Measurements from ENCODE around the gene ST7.

DNA sequence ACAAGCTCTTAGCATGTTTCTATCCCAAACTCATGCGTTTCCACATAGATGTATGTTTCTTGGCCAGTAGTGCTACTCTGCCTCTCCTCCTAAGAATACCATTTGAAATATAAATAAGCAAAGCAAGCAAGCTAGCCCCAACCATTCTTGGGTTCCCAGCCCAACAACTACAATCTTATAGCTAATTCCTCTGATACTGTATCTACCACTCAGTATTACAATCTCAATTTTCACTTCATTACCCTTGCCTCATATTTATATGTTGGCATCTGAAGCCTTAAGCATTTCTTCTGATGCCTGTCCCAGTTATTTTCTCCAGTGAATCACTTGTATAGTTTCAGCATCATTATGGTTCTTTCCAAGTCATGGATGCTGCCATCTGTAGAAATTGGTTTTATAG lies 181.1 kb downstream of the ST7 start:
- TF ChIP-seq TAF1 (IDR thresholded peaks at IDR 0.05; ENCODE audit: low read depth) (no peak), RAD21 (conservative IDR thresholded peaks at IDR 0.05) (no peak), POLR2AphosphoS5 (IDR thresholded peaks at IDR 0.05) (no peak)
- TF ChIP-seq, protein P1, sequence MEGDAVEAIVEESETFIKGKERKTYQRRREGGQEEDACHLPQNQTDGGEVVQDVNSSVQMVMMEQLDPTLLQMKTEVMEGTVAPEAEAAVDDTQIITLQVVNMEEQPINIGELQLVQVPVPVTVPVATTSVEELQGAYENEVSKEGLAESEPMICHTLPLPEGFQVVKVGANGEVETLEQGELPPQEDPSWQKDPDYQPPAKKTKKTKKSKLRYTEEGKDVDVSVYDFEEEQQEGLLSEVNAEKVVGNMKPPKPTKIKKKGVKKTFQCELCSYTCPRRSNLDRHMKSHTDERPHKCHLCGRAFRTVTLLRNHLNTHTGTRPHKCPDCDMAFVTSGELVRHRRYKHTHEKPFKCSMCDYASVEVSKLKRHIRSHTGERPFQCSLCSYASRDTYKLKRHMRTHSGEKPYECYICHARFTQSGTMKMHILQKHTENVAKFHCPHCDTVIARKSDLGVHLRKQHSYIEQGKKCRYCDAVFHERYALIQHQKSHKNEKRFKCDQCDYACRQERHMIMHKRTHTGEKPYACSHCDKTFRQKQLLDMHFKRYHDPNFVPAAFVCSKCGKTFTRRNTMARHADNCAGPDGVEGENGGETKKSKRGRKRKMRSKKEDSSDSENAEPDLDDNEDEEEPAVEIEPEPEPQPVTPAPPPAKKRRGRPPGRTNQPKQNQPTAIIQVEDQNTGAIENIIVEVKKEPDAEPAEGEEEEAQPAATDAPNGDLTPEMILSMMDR (IDR thresholded peaks at IDR 0.05; ENCODE audit: poor library complexity, severe bottlenecking), result no peak
